Right lobe of liver (tissue), 6 donors: Measurements from ENCODE around the gene NR6A1. TPM values are rescaled to one million over a fixed set of nuclear protein-coding genes. Genes with fewer than 3 reads are reported as not detected.
"Not testable (repeated sequence)": the region's sequence is repeated elsewhere in the genome, so short reads cannot be mapped to it uniquely, and the experiment has no call there.

Experiments
- ATAC-seq, 4 donors: fragments of 200-7000 bp; cut with Tn5 transposase; one replicate each; pipeline ENCODE4 v1.9.1; 2020; ENCODE audit warnings: mild to moderate bottlenecking in 4 of 4, moderate library complexity in 4 of 4
- DNase-seq, 3 donors: peaks; one replicate each; pipeline ENCODE4 v3.0.0-alpha.2; 2020
- H3K27ac ChIP-seq, 3 donors: fragments of 200-600 bp; one replicate each; pipeline ENCODE4 v1.8.0; 2022
- H3K27me3 ChIP-seq, 2 donors: fragments of 200-600 bp; one replicate each; pipeline ENCODE4 v1.8.0; 2022
- H3K36me3 ChIP-seq, 4 donors: fragments of 200-600 bp; sonication (generic) in 1 of 4; one replicate each; pipeline versions ENCODE4 v1.5.1 to v1.8.0; 2017 to 2022; ENCODE audit warnings: control low read depth in 1 of 4
- H3K4me1 ChIP-seq, 4 donors: fragments of 200-600 bp; sonication (generic) in 1 of 4; one replicate each; pipeline versions ENCODE4 v1.5.1 to v1.8.0; 2017 to 2022; ENCODE audit warnings: control low read depth in 1 of 4
- H3K4me3 ChIP-seq, 3 donors: fragments of 200-600 bp; one replicate each; pipeline ENCODE4 v1.8.0; 2022
- H3K9me3 ChIP-seq, 4 donors: fragments of 200-600 bp; sonication (generic) in 1 of 4; one replicate each; pipeline versions ENCODE4 v1.5.1 to v1.8.0; 2017 to 2022; ENCODE audit warnings: control low read depth in 1 of 4
- CTCF ChIP-seq, 4 donors: fragments of 200-600 bp in 3 of 4; fragments of 450-650 bp in 1 of 4; IDR thresholded peaks; one replicate each; pipeline versions ENCODE4 v1.5.1 to v1.8.0; 2016 to 2022; ENCODE audit warnings: antibody characterized with exemption in 4 of 4, mild to moderate bottlenecking in 2 of 4
- POLR2A ChIP-seq: fragments of 450-650 bp; IDR thresholded peaks from one replicate; pipeline ENCODE4 v1.6.1; 2017; ENCODE audit warnings: antibody characterized with exemption, mild to moderate bottlenecking
- WGBS: methylation state at CpG from one replicate; pipeline ENCODE4 v1.1.6; 2018; ENCODE audit warnings: low coverage, low lambda C conversion rate; ENCODE audit not compliant: insufficient coverage; ENCODE audit errors: missing lambda C conversion rate; 5-methylcytosine and 5-hydroxymethylcytosine counted together
- intact Hi-C, 2 donors: fragments of 100-400 bp; cut with DNase I; formaldehyde crosslinking; loops; one replicate each; pipeline versions ENCODE4 v1.11.2 to v1.14.1; 2022
- total RNA-seq, 6 experiments: library from RNA; depleted of rRNA in 2 of 6; stranded (reverse); fragments of >200 nt in 2 of 6; fragmentation: NEBNext Ultra II Directional in 3 of 6; extraction: Animal tissue kit (Norgen Biotek cat#: 25700) in 3 of 6; gene quantifications; one replicate each; pipeline versions ENCODE4 v1.1.0 to v1.2.4, GENCODE V29; 2016 to 2023
- donor health status: DM: no; HTN: yes; CAD: no.
- donor health status: DM: no; HTN: no; CAD: no.
- donor health status: DM: no; HTN: no; CAD: no.
- donor health status: DM: no; HTN: yes; CAD: no.
- donor health status: DM: no; HTN: yes; CAD: no.

The NR6A1 gene
- total RNA-seq, 6 experiments from 2014 or later, result 1.3 to 3.6 (median 1.9) TPM

- TF ChIP-seq CTCF (IDR thresholded peaks at IDR 0.05) (no peak), POLR2A (no peak)
- 64% methylated on average over 4 of the region's 5 CpGs for WGBS
- intact Hi-C loops, result no loop called here
- Histone ChIP-seq H3K27me3 (no peaks in the 10 kb centered on the region), H3K9me3 (no peaks in the 10 kb centered on the region), H3K4me1 (peaks cover 0 to under 1% (median 0%) of the 10 kb centered on the region in 4 donors), H3K4me3 (no peak overlapping the region), H3K36me3 (no peaks in the 10 kb centered on the region), H3K27ac (no peak overlapping the region)
- ATAC-seq (no peak), DNase-seq (no peak)
Measured at GRCh38 chr9:124743686-124744348, 27.3 kb downstream of the NR6A1 start.

DNA sequence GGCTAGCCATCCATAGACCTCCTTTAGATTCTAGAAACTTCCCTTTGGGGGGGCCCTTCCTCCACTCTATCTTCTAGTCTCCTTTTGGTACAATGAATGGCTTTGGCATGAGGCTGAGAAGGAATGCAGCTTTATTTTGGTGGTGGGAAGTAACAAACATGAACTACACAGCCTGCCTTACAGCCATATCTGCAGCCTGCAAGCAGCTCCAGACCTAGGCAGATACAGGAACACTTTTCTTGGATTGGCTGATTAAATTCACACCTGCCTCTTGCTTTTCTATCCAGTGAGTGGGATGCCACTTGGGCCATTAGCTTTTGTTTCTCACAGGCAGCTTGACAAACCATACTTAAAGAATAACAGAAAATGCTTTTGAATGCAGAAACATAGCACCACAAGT is 28.2 kb downstream of the NR6A1 start:
- Histone ChIP-seq H3K36me3 (no peaks in the 10 kb centered on the region), H3K27ac (no peak overlapping the region), H3K27me3 (no peaks in the 10 kb centered on the region), H3K9me3 (no peaks in the 10 kb centered on the region), H3K4me3 (no peak overlapping the region), H3K4me1 (no peaks in the 10 kb centered on the region)
- DNase-seq (no peak), ATAC-seq (no peak)
- intact Hi-C loops, result no loop called here
- no peak for TF ChIP-seq CTCF (IDR thresholded peaks at IDR 0.05)
- TF ChIP-seq POLR2A, result no peak

GRCh38 chr9:124741662-124742061 is 29.4 kb downstream of the NR6A1 start:
- intact Hi-C loops, result no loop called here
- DNase-seq (no peak), ATAC-seq (peak in 1 of 4 donors; percentile 49)
- H3K27me3 ChIP-seq, result no peaks in the 10 kb centered on the region
- 68% methylated on average over 4 of the region's 4 CpGs for WGBS
- no peaks in the 10 kb centered on the region for H3K9me3 ChIP-seq
- no peaks in the 10 kb centered on the region for H3K36me3 ChIP-seq
- no peaks in the 10 kb centered on the region for H3K4me1 ChIP-seq
- H3K4me3 ChIP-seq, result no peak overlapping the region
- TF ChIP-seq CTCF (IDR thresholded peaks at IDR 0.05), result no peak
- no peak for TF ChIP-seq POLR2A
- H3K27ac ChIP-seq, result no peak overlapping the region

DNA sequence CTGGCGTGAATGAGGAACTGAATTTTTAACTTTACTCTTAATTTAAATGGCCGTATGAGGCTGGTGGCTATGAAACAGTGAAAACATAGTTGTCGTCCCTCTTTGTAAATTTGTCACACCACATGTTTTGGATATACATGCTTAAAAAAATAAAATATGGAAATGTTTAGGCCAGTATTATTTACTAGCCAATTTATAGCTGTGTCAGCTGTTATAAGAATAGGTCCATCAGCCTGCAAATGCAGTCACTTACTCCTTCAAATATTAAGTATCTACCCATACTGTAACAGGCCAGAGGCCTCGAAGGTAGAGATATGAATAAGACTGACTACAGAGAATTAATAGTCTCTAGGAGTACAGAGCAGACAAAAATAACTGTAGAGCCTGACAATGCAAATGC is 30.0 kb downstream of the NR6A1 start:
- Histone ChIP-seq H3K27ac (no peak overlapping the region), H3K27me3 (no peaks in the 10 kb centered on the region), H3K4me3 (no peak overlapping the region), H3K4me1 (no peaks in the 10 kb centered on the region), H3K9me3 (no peaks in the 10 kb centered on the region), H3K36me3 (no peaks in the 10 kb centered on the region)
- intact Hi-C loops, result no loop called here
- no peak for ATAC-seq
- no peak for DNase-seq
- TF ChIP-seq CTCF (IDR thresholded peaks at IDR 0.05) (no peak), POLR2A (no peak)
- 98% methylated on average over 4 of the region's 4 CpGs for WGBS

DNA sequence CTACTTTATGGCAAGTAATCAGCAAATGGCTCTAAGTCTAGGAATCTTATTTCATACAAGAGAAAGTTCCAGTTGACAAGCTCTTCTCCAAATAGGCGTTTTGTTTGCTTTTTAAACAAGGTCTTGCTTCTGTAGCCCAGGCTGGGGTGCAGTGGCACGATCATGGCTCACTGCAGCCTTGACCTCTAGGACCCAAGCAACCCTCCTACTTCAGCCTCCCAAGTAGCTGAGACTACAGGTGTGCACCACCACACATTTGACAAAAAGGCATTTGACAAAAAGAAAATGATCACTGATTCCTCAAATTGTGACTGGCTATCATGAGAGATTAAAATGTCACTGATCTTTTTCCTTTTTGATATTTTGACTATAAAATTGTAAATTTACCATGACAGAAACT is 31.8 kb downstream of the NR6A1 start:
- Histone ChIP-seq H3K4me3 (no peak overlapping the region), H3K4me1 (no peaks in the 10 kb centered on the region), H3K27me3 (no peaks in the 10 kb centered on the region), H3K27ac (no peak overlapping the region), H3K9me3 (no peaks in the 10 kb centered on the region), H3K36me3 (no peaks in the 10 kb centered on the region)
- TF ChIP-seq POLR2A (no peak), CTCF (IDR thresholded peaks at IDR 0.05) (no peak)
- no peak for ATAC-seq
- WGBS, result 49% methylated on average over 2 of the region's 2 CpGs
- DNase-seq, result no peak
- intact Hi-C loops, result no loop called here

DNA sequence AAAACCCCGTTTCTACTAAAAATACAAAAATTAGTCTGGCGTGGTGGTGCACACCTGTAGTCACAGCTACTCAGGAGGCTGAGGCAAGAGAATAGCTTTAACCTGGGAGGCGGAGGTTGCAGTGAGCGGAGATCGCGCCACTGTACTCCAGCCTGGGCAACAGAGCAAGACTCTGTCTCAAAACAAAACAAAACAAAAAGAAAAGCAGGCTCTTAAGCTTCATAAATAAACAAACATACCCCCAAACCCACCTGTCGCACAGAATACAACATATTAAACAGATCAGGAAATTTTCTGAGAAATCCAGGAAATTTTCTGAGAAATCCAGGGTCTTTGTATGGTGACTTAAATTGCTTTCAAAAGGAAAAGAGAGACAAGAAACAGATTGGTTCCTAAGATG is 33.0 kb downstream of the NR6A1 start:
- H3K9me3 ChIP-seq, H3K4me1 ChIP-seq, H3K4me3 ChIP-seq, H3K27ac ChIP-seq, intact Hi-C loops, H3K36me3 ChIP-seq, DNase-seq, H3K27me3 ChIP-seq, ATAC-seq: not testable (repeated sequence)
- WGBS, result 96% methylated on average over 4 of the region's 7 CpGs
